Measurements from ENCODE around the gene CACNG4.

DNA sequence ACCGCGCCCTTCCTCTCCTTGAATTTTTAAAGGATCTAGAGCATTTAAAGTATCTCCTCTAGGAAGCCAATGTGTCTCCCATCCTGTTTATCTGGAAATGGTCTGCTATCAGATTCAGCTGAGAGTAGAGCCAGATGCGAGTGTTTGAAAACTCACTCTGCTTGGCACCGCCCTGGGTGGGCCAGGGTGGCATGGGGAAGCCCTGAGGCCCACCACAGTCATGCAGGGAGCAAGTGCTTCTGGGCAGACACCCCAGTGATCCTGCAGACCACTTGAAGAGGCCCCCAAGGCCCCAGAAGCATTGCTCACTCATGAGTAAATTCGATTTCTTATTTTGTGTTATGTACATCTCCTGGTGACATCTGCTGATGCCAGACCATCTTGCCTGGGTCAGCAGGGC is 8.7 kb upstream of the CACNG4 start:
- TF ChIP-seq, protein P1, sequence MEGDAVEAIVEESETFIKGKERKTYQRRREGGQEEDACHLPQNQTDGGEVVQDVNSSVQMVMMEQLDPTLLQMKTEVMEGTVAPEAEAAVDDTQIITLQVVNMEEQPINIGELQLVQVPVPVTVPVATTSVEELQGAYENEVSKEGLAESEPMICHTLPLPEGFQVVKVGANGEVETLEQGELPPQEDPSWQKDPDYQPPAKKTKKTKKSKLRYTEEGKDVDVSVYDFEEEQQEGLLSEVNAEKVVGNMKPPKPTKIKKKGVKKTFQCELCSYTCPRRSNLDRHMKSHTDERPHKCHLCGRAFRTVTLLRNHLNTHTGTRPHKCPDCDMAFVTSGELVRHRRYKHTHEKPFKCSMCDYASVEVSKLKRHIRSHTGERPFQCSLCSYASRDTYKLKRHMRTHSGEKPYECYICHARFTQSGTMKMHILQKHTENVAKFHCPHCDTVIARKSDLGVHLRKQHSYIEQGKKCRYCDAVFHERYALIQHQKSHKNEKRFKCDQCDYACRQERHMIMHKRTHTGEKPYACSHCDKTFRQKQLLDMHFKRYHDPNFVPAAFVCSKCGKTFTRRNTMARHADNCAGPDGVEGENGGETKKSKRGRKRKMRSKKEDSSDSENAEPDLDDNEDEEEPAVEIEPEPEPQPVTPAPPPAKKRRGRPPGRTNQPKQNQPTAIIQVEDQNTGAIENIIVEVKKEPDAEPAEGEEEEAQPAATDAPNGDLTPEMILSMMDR (IDR thresholded peaks at IDR 0.05 in 4 of 5, conservative IDR thresholded peaks at IDR 0.05 in 1 of 5), result no peak
- TF ChIP-seq POLR2A (IDR thresholded peaks at IDR 0.05), result no peak
